GM18519 (cell line): ENCODE measurements around the gene SPTLC2.
"Not testable (repeated sequence)": the region's sequence is repeated elsewhere in the genome, so short reads cannot be mapped to it uniquely, and the experiment has no call there.

ENCODE experiments used
- ATAC-seq: cut with Tn5 transposase; IDR thresholded peaks from one replicate; pipeline ENCODE4 v1.9.1; 2021; ENCODE audit warnings: mild to moderate bottlenecking, moderate library complexity; ENCODE audit not compliant: unreplicated experiment, low FRiP score

The SPTLC2 gene, protein sequence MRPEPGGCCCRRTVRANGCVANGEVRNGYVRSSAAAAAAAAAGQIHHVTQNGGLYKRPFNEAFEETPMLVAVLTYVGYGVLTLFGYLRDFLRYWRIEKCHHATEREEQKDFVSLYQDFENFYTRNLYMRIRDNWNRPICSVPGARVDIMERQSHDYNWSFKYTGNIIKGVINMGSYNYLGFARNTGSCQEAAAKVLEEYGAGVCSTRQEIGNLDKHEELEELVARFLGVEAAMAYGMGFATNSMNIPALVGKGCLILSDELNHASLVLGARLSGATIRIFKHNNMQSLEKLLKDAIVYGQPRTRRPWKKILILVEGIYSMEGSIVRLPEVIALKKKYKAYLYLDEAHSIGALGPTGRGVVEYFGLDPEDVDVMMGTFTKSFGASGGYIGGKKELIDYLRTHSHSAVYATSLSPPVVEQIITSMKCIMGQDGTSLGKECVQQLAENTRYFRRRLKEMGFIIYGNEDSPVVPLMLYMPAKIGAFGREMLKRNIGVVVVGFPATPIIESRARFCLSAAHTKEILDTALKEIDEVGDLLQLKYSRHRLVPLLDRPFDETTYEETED

GRCh38 chr14:77616454-77617229 lies at the start of gene SPTLC2:
TSS of gene SPTLC2 (minus strand) at chr14:77616637. CDS start at chr14:77616579, 58 bp downstream.
- peak; percentile 93 for ATAC-seq

DNA sequence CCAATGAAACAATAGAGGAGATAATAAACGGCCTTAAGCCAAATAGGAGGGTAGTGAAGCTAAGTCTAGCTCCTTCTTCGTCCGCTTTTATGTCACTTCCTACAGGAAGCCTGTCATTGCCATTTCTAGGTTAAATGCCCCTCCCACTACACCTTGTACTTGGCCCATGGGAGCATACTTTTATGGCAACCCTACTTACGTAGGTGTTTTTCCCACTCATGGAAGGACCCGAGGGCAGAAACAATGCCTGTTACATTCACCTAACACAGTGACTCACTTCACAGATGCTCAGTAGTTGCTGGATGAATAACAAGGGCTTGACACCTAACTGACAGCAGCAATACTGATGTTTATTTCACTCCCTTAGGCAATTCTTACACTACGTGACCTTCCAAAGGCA lies 46.9 kb upstream of the SPTLC2 start:
- ATAC-seq: no peak

DNA sequence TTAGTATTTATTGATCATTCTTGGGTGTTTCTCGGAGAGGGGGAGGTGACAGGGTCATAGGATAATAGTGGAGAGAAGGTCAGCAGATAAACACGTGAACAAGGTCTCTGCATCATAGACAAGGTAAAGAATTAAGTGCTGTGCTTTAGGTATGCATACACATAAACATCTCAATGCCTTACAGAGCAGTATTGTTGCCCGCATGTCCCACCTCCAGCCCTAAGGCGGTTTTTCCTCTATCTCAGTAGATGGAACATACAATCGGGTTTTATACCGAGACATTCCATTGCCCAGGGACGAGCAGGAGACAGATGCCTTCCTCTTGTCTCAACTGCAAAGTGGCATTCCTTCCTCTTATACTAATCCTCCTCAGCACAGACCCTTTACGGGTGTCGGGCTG lies 45.1 kb upstream of the SPTLC2 start:
- not testable (repeated sequence) for ATAC-seq

DNA sequence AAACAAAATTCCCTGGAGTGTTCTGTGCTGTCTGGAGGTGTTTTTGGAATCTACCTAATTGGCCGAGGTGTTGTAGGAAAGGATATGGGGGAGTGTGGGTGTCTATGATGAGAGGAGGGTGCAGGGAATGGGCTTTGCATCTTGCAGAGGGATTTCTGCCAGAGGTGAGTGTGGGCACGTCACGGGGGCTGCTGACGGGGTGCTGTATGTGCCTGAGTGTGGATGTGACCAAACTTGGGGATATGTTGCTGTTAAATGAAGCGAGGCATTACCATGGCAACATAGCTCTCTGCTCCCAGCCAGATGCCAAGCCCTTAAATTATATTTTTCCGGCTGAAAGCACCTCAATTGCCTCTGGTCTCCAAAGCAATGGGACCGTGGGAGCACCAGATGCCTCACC lies 44.3 kb upstream of the SPTLC2 start:
- ATAC-seq: no peak

DNA sequence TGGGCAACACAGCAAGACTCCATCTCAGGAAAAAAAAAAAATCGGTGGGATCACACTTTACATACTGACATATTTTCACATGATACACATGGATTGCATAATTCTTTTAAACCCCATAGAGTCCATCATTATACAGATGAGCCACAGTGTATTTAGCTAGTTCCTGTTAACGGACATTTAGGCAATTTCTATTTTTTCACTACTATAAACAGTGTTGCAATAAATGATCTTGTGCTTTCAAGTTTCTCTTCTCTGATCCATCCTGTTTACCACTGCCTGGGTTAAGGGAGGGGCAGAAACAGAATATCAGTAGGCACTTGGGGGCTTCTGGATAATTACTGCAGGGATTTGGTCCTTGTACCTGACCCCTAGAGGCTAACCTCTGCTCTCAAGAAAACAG lies 43.4 kb upstream of the SPTLC2 start:
- no peak for ATAC-seq

DNA sequence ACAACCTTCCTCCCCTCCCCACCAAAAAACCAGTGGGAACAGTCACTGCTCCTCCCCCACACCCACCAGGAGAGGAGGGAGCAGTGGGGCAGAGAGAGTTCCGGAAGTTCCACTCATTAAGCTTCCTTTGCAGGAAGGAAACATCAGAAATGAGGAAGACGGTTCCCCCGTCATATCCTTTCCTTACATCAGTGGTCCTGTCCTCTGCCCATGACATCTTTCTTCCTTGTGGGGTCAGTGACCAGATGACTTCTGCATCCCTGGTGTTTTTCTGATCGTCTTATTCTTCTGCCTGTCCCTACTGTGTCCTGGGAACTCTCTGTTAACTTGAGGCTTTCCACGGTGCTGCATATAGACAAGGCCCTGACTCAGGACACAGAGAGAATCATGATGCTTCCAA lies 40.8 kb upstream of the SPTLC2 start:
- no peak for ATAC-seq

DNA sequence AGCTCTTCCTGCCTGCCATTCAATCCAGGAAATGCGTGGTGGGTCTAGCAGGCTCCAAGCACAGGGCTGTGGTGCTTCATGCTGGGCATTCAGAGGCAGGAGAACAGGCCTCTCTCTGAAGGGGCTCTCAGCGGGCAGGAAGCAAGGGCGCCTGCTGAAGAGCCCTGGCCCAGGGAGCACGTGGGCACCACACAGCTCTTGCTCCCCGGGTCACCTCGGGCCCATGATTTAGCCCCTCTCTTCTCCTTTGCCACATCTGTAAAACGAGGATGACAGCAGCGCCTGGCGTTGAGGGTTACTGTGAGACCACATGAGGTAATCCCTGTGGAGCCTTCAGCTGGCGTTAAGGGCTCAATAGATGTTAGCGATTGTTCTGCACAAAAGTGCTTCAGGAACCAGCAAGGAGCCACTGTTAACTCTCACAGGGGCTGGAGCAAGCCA lies 37.6 kb upstream of the SPTLC2 start:
- no peak for ATAC-seq

GRCh38 chr14:77649326-77649725 lies 32.9 kb upstream of the SPTLC2 start:
- ATAC-seq: no peak

GRCh38 chr14:77648520-77649200 lies 32.2 kb upstream of the SPTLC2 start:
- ATAC-seq: no peak

DNA sequence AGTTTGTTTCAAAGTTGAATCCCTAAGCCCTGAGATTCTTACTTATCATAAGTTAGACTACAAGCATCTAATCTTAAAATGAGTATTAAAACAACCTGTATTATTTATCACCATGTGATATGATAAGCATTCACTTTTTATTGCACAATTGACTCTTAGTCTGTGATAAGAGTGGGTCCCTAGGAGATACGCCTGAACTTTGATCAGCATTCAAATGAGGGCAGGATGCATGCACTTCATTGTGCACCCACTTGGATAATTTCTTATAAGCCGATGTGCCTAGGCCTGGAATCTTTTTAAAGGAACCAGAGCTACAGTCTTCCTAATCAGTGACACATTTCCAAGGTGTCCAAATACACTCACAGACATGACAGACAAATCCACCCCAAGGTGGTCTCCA lies 31.4 kb upstream of the SPTLC2 start:
- ATAC-seq: no peak

- no peak for ATAC-seq
These were observed 30.5 kb upstream of the SPTLC2 start for GRCh38 chr14:77646907-77647306.

GRCh38 chr14:77645520-77646230 lies 29.2 kb upstream of the SPTLC2 start:
- ATAC-seq: no peak

DNA sequence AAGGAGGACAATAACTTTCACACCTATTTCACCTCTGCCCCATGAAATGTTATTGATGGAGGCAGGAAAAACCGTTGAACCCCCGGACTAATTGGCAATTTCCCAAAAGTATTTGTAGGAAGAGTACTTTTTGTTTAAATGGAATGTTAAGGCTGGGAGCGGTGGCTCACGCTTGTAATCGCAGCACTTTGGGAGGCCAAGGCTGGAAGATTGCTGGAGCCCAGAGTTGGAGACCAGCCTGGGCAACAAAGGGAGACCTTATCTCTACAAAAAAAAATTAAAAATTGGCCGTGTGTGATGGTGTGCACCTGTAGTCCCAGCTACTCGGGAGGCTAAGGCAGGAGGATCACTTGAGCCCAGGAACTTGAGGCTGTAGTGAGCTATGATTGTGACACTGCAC lies 26.0 kb upstream of the SPTLC2 start:
- no peak for ATAC-seq

DNA sequence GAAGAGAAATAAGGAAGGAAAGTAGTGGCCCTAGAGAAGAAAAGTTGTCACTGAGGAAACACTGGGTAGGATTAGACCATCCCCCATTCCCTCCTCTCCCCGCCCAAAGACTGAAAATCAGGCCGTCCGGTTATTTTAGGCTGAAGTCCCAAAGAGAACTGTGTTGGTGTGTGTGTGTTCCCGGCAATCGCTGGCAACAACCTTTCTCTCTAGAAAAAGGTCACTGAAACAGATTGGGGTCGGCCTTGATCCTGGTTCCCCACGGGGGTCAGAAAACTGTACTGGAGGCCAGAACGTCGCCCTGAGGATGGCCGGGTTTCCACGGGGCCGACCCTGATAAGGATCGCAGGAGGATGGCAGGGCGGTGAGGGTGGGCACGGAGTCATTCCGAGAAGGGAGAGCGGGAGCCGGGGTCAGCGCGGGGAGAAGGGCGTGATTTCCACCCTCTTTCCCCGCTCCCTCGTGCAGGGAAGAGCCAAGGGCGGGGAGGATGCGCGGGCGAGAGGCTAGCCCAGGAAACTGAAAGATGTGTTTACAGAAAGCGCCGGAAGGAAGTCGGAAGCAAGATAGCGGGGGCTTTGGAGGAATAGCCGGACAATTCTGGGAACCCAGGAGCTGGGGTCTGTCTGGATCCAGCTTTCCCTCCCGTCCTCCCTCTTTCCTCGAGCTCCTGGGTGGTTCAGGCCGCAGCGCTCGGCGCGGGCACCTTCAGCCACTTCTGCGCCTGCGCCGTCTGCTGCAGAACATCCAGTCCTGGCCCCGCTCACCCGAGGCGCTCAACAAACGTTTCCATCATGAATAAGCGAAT lies 25.3 kb upstream of the SPTLC2 start:
- no peak for ATAC-seq

- no peak for ATAC-seq
These were observed 24.5 kb upstream of the SPTLC2 start for GRCh38 chr14:77640756-77641533.

- no peak for ATAC-seq
These were observed 22.3 kb upstream of the SPTLC2 start for GRCh38 chr14:77638771-77639171.

DNA sequence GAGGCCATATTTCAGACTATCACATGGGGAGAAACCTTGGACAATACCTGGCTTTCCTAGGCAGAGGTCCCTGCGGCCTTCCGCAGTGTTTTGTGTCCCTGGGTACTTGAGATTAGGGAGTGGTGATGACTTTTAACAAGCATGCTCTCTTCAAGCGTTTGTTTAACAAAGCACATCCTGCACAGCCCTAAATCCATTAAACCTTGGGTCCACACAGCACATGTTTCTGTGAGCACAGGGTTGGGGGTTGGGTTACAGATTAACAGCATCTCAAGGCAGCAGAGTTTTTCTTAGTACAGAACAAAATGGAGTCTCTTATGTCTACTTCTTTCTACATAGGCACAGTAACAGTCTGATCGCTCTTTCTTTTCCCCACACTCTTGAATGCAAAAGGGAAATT lies 19.4 kb upstream of the SPTLC2 start:
- ATAC-seq: not testable (repeated sequence)

DNA sequence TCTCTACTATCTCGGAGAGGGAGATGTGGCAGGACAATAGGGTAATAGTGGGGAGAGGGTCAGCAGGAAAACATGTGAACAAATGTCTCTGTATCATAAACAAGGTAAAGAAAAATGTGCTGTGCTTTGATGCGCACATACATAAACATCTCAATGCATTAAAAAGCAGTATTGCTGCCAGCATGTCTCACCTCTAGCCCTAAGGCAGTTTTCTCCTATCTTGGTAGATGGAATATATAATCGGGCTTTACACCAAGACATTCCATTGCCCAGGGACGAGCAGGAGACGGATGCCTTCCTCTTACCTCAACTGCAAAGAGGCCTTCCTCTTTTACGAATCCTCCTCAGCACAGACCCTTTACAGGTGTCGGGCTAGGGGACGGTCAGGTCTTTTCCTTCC lies 19.0 kb upstream of the SPTLC2 start:
- ATAC-seq: not testable (repeated sequence)

GRCh38 chr14:77630111-77630510 lies 13.7 kb upstream of the SPTLC2 start:
- ATAC-seq: no peak
